ENCODE results near the gene SPATA13.

GRCh38 chr13:24257497-24257896 lies 97.0 kb downstream of the SPATA13 start:
- TF ChIP-seq ZNF223 (tag by site-specific recombination; IDR thresholded peaks at IDR 0.05): no peak
- TF ChIP-seq CTCF (tag by site-specific recombination; IDR thresholded peaks at IDR 0.05): no peak

All from HEK293 (cell line).